Activated CD4-positive, alpha-beta T cell treated with anti-CD3 and anti-CD28 coated beads, Interleukin-2, amount 50 U/mL, for 1 hour (primary cell): ENCODE measurements around the gene TMEM219.
A peak's percentile ranks its signal among the peaks of the same experiment; 100 is the strongest.
"Not testable (repeated sequence)": the region's sequence is repeated elsewhere in the genome, so short reads cannot be mapped to it uniquely, and the experiment has no call there.

Source experiments
- DNase-seq: peaks from one replicate; pipeline ENCODE4 v3.0.0-alpha.2; 2020

The TMEM219 gene

GRCh38 chr16:29996766-29997250, 34.9 kb downstream of the TMEM219 start:
- DNase-seq, result no peak

GRCh38 chr16:29999605-30000004, 37.7 kb downstream of the TMEM219 start:
- no peak for DNase-seq

- DNase-seq, result no peak
Observed at GRCh38 chr16:30000735-30001631, 39.1 kb downstream of the TMEM219 start.

GRCh38 chr16:30002614-30003346, 40.9 kb downstream of the TMEM219 start:
- DNase-seq, result no peak

- no peak for DNase-seq
Observed at GRCh38 chr16:30003670-30004423, 42.0 kb downstream of the TMEM219 start.

GRCh38 chr16:30004424-30004776, 42.5 kb downstream of the TMEM219 start:
- DNase-seq, result no peak

GRCh38 chr16:30004811-30005242, 42.9 kb downstream of the TMEM219 start:
- no peak for DNase-seq

GRCh38 chr16:30005341-30006094, 43.6 kb downstream of the TMEM219 start:
- DNase-seq, result peak; percentile 43

- no peak for DNase-seq
Observed at GRCh38 chr16:30006095-30006473, 44.2 kb downstream of the TMEM219 start.

- DNase-seq, result no peak
Observed at GRCh38 chr16:30006659-30007377, 44.9 kb downstream of the TMEM219 start.

- no peak for DNase-seq
Observed at GRCh38 chr16:30007378-30007895, 45.6 kb downstream of the TMEM219 start.

- no peak for DNase-seq
Observed at GRCh38 chr16:30009085-30009862, 47.4 kb downstream of the TMEM219 start.

GRCh38 chr16:30009990-30010843, 48.3 kb downstream of the TMEM219 start:
- no peak for DNase-seq

GRCh38 chr16:30010844-30011713, 49.2 kb downstream of the TMEM219 start, which contains the start of gene DOC2A:
TSS of gene DOC2A (minus strand) at chr16:30011027. CDS start at chr16:30010222, 805 bp downstream.
- peak; percentile 35 for DNase-seq

GRCh38 chr16:30011714-30012504, 50.0 kb downstream of the TMEM219 start:
- no peak for DNase-seq

GRCh38 chr16:30012598-30012997, 50.7 kb downstream of the TMEM219 start:
- DNase-seq, result not testable (repeated sequence)

- not testable (repeated sequence) for DNase-seq
Observed at GRCh38 chr16:30015450-30015849, 53.6 kb downstream of the TMEM219 start.
